Prostate gland (tissue), 2 donors: ENCODE data around the gene AFF4.

Experiments used
- CTCF ChIP-seq, 4 experiments: fragments of 200-600 bp in 2 of 4; fragments of 450-650 bp in 2 of 4; sonication (generic) in 2 of 4; IDR thresholded peaks; 1 replicate in 3 of 4; 2 replicates in 1 of 4; pipeline ENCODE4 v1.5.1; 2016 to 2019; ENCODE audit warnings: antibody characterized with exemption in 4 of 4, mild to moderate bottlenecking in 2 of 4, moderate library complexity in 2 of 4
- POLR2A ChIP-seq: fragments of 450-650 bp; IDR thresholded peaks from one replicate; pipeline ENCODE4 v1.6.1; 2016; ENCODE audit warnings: antibody characterized with exemption, mild to moderate bottlenecking
- POLR2AphosphoS5 ChIP-seq: sonication (generic); formaldehyde crosslinking; IDR thresholded peaks from one replicate; pipeline ENCODE4 v1.6.1; 2017; ENCODE audit warnings: antibody characterized with exemption

GRCh38 chr5:132865668-132866341 is 97.6 kb downstream of the AFF4 start:
- TF ChIP-seq CTCF (IDR thresholded peaks at IDR 0.05) (no peak), POLR2AphosphoS5 (no peak), POLR2A (no peak)
